ENCODE data around the gene RBM45.
"Not testable (repeated sequence)": the region's sequence is repeated elsewhere in the genome, so short reads cannot be mapped to it uniquely, and the experiment has no call there.

Gene RBM45

GRCh38 chr2:178109813-178110212 lies 2.4 kb upstream of the RBM45 start:
- DNase-seq: peak; percentile 65

GRCh38 chr2:178110681-178111080 lies 1.6 kb upstream of the RBM45 start:
- DNase-seq: no peak

- no peak for DNase-seq
These were observed 494 bp upstream of the RBM45 start for GRCh38 chr2:178111743-178112142.

- DNase-seq: no peak
These were observed 2.2 kb downstream of the RBM45 start for GRCh38 chr2:178114462-178114861.

- DNase-seq: peak; percentile 42
These were observed 3.0 kb downstream of the RBM45 start for GRCh38 chr2:178115271-178115670.

DNA sequence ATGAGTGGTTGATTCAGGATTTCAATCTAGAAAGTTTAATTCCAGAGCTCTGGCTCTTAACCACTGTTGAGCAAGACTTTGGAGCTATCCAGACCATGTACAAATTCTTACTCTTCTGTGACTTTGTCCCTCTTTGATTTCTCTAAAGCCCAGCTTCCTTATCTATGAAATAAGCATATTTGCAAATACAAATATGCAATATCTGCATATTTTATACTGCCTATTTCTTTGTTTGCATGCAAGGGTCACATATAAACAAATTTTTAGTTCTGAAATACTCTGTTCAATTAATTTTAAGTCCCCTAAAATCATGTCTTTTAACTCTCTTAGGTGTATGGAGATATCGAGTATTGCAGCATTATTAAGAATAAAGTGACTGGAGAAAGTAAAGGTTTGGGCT lies 5.5 kb downstream of the RBM45 start:
- DNase-seq: no peak

- no peak for DNase-seq
These were observed 7.1 kb downstream of the RBM45 start for GRCh38 chr2:178119179-178119922.

DNA sequence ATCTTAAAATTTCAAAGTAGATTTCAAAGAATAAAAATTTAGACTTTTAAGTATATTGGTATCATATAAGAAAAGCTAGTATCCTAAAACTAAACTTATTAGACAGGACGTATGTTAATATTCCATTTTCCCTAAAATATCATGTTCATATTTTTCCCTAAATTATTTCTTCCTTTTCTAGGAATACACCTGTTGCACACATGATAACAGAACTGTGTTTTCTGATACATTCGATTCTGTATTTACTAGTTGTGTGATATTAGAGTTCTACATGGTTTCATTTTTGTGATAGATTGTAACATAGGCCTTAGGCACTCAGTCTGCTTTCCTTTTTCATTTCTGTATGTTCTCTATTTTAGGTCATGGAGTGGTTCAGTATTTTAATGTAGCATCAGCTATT lies 10.9 kb downstream of the RBM45 start:
- no peak for DNase-seq

- DNase-seq: no peak
These were observed 12.9 kb downstream of the RBM45 start for GRCh38 chr2:178125125-178125524.

DNA sequence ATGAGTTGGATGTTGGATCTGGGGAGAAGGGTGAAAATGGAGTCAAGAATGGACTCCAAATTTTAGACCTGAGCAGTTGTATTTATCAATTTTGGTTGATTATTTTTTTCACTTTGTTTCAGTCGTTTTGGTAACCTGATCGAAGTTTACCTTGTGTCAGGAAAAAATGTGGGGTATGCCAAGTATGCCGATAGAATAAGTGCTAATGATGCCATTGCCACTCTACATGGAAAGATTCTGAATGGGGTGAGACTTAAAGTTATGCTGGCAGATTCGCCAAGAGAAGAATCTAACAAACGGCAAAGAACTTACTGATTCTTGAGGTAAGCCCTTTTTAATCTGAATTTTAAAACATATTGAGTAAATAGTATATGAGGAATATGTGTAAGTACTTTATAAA lies 13.6 kb downstream of the RBM45 start:
- no peak for DNase-seq

DNA sequence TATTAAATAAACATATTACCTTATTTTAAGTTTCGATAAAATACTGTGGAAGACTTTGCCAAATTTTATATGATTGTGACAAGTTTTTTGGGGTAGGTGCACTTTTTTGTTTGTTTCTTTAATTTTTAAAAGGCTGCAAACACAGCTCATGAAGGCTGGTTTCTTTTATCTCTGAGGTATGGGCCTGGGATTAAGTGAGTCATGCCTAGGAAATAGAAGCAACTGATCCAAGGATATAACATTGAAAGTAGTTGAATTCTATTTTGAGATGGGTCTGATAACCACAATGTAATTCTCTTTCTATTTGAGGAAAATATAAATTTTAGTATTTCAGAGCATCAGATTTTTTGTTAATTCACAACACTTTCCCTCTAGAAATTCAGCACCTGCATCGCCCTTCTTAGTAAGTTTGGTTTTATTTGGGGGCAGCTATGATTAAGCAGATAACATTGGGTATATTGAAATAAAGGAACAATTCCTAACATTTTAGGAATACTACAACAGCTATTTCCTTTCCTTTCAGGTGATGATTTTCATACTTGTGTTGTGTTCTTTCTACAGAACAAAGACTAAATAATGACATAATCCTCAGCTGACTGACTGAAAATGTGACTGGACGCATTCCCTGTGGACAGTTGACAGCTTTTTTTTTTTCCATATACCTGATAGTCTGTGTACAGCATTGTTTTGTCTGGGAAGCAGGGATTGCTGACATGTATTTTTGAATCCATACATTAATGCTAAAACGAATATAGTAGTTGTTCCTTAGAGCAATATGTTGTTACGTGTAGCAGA lies 16.8 kb downstream of the RBM45 start:
- no peak for DNase-seq

DNA sequence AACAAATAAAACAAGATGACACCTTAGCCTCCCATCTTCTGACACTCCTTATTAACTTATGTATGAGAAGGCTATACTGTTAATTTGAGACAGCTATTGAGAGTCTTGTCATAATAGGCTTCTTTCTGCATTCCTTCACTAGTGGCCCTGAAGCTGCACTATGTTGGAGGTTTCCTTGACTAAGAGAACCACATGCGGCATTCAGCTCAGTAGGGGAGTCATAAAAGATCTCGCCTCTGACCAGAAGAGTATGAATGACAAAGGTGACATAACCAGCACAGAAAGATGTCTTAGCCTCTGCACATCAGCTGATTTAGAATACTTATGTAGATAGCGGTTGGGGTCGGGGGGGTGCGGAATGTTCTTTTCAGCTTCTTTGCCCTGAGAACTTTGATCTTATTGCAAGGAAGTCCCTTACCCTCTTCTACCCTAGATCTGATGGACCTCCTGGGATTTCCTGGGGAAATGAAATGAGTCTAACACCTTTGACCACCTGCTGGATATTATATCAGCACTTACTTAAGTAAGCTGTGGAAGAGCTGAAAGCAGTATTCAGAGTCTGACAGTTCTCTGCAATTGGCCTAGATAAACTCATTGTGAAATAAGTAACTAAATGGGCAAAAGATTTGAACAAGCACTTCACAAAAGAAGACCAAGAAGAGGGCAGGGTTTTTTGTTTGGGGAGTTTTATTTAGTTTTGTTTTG lies 24.2 kb downstream of the RBM45 start:
- no peak for DNase-seq

DNA sequence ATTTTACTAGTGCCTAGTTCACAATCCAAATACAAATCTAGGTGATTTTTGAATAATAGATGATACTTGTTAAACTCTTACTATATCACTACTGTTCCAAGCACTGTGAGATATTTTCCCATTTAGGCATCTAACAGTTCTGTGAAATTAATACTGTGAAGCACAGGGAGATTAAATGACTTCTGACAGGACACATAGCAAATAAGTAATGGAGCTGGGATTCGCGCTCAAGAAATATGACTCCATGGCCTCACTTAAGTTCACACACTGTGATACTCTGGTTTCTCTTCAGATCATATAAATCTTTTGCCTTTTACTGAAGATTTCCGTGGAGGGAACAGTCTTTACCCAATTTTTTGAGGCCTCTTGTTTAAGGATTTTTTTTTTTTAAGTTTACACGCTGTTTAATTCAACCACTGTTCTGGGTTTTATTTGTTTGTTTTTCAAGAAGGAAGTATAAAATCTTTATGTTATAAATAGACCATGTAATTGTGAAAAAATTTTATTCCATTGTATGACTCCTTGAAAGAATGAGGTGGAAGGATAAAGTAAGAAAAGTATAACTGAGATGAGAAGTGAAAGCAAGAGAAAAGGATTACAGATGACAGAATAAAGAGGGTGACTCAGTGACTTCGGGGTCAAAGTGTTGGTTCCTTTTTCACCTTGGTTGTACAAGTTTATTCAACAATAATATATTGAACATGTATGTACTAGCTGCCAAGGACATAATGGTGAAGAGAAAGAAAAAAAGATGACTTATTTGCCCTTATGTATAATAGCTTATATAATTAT lies 30.2 kb downstream of the RBM45 start:
- DNase-seq: peak; percentile 8

GRCh38 chr2:178143481-178143880 lies 31.2 kb downstream of the RBM45 start:
- DNase-seq: no peak

DNA sequence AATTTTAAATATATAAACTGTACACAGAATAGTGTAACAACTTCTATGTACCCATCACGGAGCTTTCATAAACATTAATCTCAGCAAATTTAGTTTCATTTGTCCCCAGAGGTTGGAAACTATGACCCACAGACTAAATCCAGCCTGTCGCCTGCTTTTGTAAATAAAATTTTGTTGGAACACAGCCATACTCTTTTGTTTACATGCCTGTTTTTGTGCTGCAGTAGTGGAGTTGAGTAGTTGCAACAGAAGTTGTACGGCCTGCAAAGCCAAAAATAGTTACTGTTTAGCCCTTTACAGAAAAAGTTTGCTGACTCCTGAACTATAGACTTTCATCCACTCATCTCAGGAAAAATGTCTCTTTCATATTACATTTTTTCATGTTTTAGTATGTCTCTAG lies 39.8 kb downstream of the RBM45 start:
- DNase-seq: no peak

- no peak for DNase-seq
These were observed 40.3 kb downstream of the RBM45 start for GRCh38 chr2:178152542-178152941.

DNA sequence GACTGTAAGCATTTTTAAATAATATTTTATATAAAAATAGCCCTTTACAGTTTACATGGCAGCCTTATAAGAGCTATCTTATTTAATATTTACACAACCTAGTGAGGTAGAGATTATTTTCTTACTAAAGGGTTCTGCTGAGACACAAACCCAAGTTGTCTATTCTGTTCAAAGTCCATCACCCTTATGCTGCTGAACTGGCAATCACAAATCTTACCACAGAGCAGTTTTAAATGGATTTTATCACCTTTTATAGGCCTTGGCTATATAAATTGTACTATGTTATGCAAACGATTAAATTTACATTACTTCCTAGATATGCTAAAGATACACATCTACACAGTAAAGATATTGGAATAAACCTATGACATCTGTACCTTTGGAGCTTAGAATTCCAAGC lies 40.7 kb downstream of the RBM45 start:
- no peak for DNase-seq

GRCh38 chr2:178153878-178154277 lies 41.6 kb downstream of the RBM45 start:
- not testable (repeated sequence) for DNase-seq

DNA sequence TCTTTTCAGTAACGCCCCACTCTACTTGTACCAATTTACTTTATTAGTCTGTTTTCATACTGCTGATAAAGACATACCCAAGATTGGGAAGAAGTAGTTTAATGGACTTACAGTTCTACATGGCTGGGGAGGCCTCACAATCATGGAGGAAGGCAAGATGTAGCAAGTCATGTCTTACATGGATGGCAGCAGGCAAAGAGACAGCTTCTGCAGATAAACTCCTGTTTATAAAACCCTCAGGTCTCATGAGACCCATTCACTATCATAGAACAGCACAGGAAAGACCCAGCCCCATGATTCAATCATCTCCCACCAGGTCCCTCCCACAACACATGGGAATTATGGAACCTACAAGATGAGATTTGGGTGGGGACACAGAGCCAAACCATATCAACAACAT lies 43.3 kb downstream of the RBM45 start:
- no peak for DNase-seq

DNA sequence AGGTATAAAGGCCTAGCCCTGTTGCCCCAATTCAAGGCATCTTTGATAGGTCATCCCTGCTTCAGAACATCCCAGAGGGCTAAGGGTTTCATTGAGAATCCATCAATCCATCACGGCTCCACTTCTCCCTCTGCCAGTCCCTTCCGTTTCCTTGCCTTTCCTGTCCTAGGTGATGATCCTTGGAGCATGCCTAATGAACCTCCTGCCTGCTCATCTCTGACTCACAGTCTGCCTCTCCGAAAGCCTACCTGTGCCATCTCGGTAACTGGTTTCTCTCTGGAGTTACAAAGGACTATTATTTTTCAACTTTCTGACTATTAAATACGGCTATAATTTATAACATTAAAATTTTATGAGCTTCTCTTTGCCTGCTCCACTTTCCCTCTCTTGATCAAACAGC lies 45.3 kb downstream of the RBM45 start:
- DNase-seq: no peak

DNA sequence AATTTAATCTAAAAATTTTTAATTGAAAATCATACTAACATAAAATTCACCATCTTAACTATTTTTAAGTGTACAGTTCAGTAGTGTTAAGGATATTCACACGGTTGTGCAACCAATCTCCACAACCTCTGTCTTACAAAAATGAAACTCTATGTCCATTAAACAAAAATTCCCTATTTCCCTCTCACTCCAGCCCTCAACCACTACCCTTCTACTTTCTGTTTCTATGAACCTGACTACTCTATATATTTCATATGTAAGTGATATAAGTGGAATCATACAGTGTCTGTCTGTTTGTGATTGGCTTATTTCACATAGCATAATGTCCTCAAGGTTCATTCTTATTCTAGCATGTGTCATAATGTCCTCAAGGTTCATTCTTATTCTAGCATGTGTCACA lies 47.7 kb downstream of the RBM45 start:
- DNase-seq: peak; percentile 72

DNA sequence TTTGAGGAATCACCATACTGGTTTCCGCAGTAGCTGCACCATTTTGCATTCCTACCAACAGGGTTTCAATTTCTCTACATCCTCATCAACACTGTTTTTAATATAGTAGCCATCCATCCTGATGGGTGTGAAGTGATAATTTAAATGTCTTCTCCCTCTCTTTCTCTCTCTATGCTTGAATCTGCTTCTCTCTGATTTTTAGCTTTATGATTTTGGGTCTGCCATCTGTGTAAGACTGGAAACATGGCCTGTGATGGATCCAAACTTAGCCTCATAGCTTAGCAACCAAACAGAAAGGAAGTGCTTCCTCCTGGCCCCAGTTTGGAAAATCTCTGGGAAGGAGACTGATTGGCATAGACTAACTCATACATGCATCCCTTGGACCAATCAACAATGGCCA lies 48.4 kb downstream of the RBM45 start:
- no peak for DNase-seq

DNA sequence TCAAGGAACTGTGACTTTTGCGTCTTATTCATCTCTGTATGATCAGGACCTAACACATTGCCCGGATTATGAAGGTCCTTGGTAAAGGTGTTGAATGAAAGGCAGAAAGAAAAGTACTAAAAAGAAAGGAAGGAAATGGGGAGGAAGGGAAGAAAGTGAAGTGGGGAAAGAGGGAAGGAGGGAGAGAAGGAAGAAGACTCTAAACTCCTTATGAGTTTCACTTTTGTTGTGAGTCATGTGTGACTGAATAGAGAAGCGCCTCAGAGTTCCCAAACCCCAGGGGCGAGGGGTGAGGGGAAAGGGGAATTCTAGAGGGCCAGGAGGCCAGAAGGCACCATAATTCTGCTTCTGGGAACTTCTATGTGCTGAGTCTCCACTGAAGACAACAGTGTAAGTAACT lies 51.2 kb downstream of the RBM45 start:
- peak; percentile 64 for DNase-seq

Measured in inflammatory macrophage treated with lipopolysaccharide for 4 hours (primary cell).